HL-60 (cell line): ENCODE data around the gene EVI5L.

ENCODE experiments used
- DNase-seq, 2 experiments: peaks; one replicate each; pipeline ENCODE4 v3.0.0-alpha.2; 2010 to 2020; ENCODE audit warnings: low read depth in 1 of 2, low spot score in 1 of 2
- H3K27ac ChIP-seq: fragments of 250-450 bp; sonication (Bioruptor Pico); replicated peaks from 2 replicates; pipeline ENCODE4 v1.5.1; 2020; ENCODE audit warnings: mild to moderate bottlenecking, moderate library complexity
- H3K27me3 ChIP-seq: fragments of 250-450 bp; sonication (Bioruptor Pico); 2 replicates; pipeline ENCODE4 v1.5.1; 2021; ENCODE audit warnings: mild to moderate bottlenecking, moderate library complexity; ENCODE audit not compliant: insufficient read depth, poor library complexity, severe bottlenecking
- H3K4me3 ChIP-seq: replicated peaks from 2 replicates; pipeline ENCODE4 v1.5.1; 2011; ENCODE audit warnings: mild to moderate bottlenecking, control low read depth, low read length; ENCODE audit not compliant: insufficient read depth
- CTCF ChIP-seq: IDR thresholded peaks from one replicate; pipeline ENCODE4 v1.5.1; 2011; ENCODE audit warnings: low read length, control low read depth, inconsistent platforms; ENCODE audit not compliant: insufficient read depth
- GABPA ChIP-seq: IDR thresholded peaks from 2 replicates; pipeline ENCODE4 v1.6.1; 2012; ENCODE audit warnings: low read depth
- POLR2AphosphoS5 ChIP-seq: IDR thresholded peaks from 2 replicates; pipeline ENCODE4 v1.6.1; 2012; ENCODE audit warnings: low read depth
- REST ChIP-seq: IDR thresholded peaks from 2 replicates; pipeline ENCODE4 v1.6.1; 2012; ENCODE audit warnings: low read depth; ENCODE audit not compliant: insufficient replicate concordance
- SPI1 ChIP-seq: IDR thresholded peaks from 2 replicates; pipeline ENCODE4 v1.6.1; 2012; ENCODE audit warnings: low read depth, mild to moderate bottlenecking, borderline replicate concordance

EVI5L gene

GRCh38 chr19:7877249-7877836 lies 47.3 kb downstream of the EVI5L start:
- Histone ChIP-seq H3K27me3 (peaks cover 23% of the 10 kb centered on the region), H3K27ac (no peak overlapping the region), H3K4me3 (no peak overlapping the region)
- DNase-seq: no peak
- no peak for TF ChIP-seq REST
- no peak for TF ChIP-seq GABPA
- TF ChIP-seq CTCF: no peak
- TF ChIP-seq POLR2AphosphoS5: no peak
- TF ChIP-seq SPI1: no peak

GRCh38 chr19:7879111-7879807 lies 49.2 kb downstream of the EVI5L start:
- TF ChIP-seq CTCF: no peak
- TF ChIP-seq REST: no peak
- TF ChIP-seq POLR2AphosphoS5: no peak
- no peak for TF ChIP-seq SPI1
- TF ChIP-seq GABPA: no peak
- Histone ChIP-seq H3K27me3 (peaks cover 9% of the 10 kb centered on the region), H3K4me3 (no peak overlapping the region), H3K27ac (no peak overlapping the region)
- no peak for DNase-seq

- Histone ChIP-seq H3K27ac (no peak overlapping the region), H3K27me3 (peaks cover 4% of the 10 kb centered on the region), H3K4me3 (no peak overlapping the region)
- no peak for TF ChIP-seq REST
- no peak for TF ChIP-seq POLR2AphosphoS5
- no peak for TF ChIP-seq SPI1
- no peak for TF ChIP-seq GABPA
- TF ChIP-seq CTCF: no peak
- DNase-seq: no peak
These were observed 49.8 kb downstream of the EVI5L start for GRCh38 chr19:7879836-7880235.
